H9 (cell line): Measurements from ENCODE around the gene IL6R. TPM values are rescaled to one million over a fixed set of nuclear protein-coding genes. Genes with fewer than 3 reads are reported as not detected.

ENCODE experiments used
- DNase-seq: peaks from one replicate; pipeline ENCODE4 v3.0.0-alpha.2; 2017
- H2AFZ ChIP-seq: one replicate; pipeline ENCODE4 v1.6.1; 2013; ENCODE audit warnings: mild to moderate bottlenecking, low read length, control low read depth, moderate library complexity
- H2AK5ac ChIP-seq: 2 replicates; pipeline ENCODE4 v1.6.1; 2013; ENCODE audit warnings: low read length, control low read depth, mixed read lengths; ENCODE audit not compliant: insufficient read length
- H2BK120ac ChIP-seq: one replicate; pipeline ENCODE4 v1.6.1; 2013; ENCODE audit warnings: low read depth, mild to moderate bottlenecking, low read length, control low read depth, inconsistent platforms; ENCODE audit not compliant: poor library complexity, severe bottlenecking
- H2BK12ac ChIP-seq: 2 replicates; pipeline ENCODE4 v1.6.1; 2013; ENCODE audit warnings: low read length, control low read depth, mixed read lengths, low read depth; ENCODE audit not compliant: insufficient read length
- H2BK15ac ChIP-seq: 2 replicates; pipeline ENCODE4 v1.6.1; 2013; ENCODE audit warnings: low read depth, low read length, control low read depth
- H2BK20ac ChIP-seq: one replicate; pipeline ENCODE4 v1.6.1; 2013; ENCODE audit warnings: low read depth, mild to moderate bottlenecking, low read length, control low read depth, inconsistent platforms; ENCODE audit not compliant: poor library complexity, severe bottlenecking
- H2BK5ac ChIP-seq: 2 replicates; pipeline ENCODE4 v1.6.1; 2013; ENCODE audit warnings: low read length, control low read depth, mixed read lengths; ENCODE audit not compliant: insufficient read length
- H3K14ac ChIP-seq: 2 replicates; pipeline ENCODE4 v1.6.1; 2013; ENCODE audit warnings: low read length, control low read depth; ENCODE audit not compliant: insufficient read depth
- H3K18ac ChIP-seq: 2 replicates; pipeline ENCODE4 v1.6.1; 2013; ENCODE audit warnings: low read depth, mild to moderate bottlenecking, mixed read lengths, low read length, control low read depth; ENCODE audit not compliant: insufficient read length
- H3K23ac ChIP-seq: 2 replicates; pipeline ENCODE4 v1.6.1; 2013; ENCODE audit warnings: low read length, control low read depth, mixed read lengths, low read depth; ENCODE audit not compliant: insufficient read length
- H3K23me2 ChIP-seq: 2 replicates; pipeline ENCODE4 v1.6.1; 2013; ENCODE audit warnings: low read depth, mild to moderate bottlenecking, mixed read lengths, low read length, control low read depth; ENCODE audit not compliant: insufficient read length, poor library complexity, severe bottlenecking
- H3K27ac ChIP-seq: 2 replicates; pipeline ENCODE4 v1.5.1; 2013; ENCODE audit warnings: low read length, control low read depth, mixed read lengths, low read depth; ENCODE audit not compliant: insufficient read length
- H3K27me3 ChIP-seq: 2 replicates; pipeline ENCODE4 v1.6.1; 2013; ENCODE audit warnings: low read length, control low read depth, inconsistent platforms; ENCODE audit not compliant: insufficient read depth
- H3K4ac ChIP-seq: 2 replicates; pipeline ENCODE4 v1.6.1; 2013; ENCODE audit warnings: low read depth, mild to moderate bottlenecking, control low read depth, inconsistent platforms, low read length, moderate library complexity
- H3K4me1 ChIP-seq: 2 replicates; pipeline ENCODE4 v1.6.1; 2013; ENCODE audit warnings: low read length, control low read depth, inconsistent platforms; ENCODE audit not compliant: insufficient read depth
- H3K4me2 ChIP-seq: 2 replicates; pipeline ENCODE4 v1.6.1; 2013; ENCODE audit warnings: low read length, control low read depth, mixed read lengths; ENCODE audit not compliant: insufficient read length, insufficient read depth
- H3K56ac ChIP-seq: 2 replicates; pipeline ENCODE4 v1.6.1; 2013; ENCODE audit warnings: low read depth, mild to moderate bottlenecking, mixed read lengths, low read length, control low read depth; ENCODE audit not compliant: insufficient read length
- H3K79me1 ChIP-seq: 2 replicates; pipeline ENCODE4 v1.6.1; 2013; ENCODE audit warnings: low read depth, mild to moderate bottlenecking, moderate library complexity, low read length, control low read depth, inconsistent platforms; ENCODE audit not compliant: insufficient read depth, poor library complexity, severe bottlenecking
- H3K79me2 ChIP-seq: 2 replicates; pipeline ENCODE4 v1.6.1; 2013; ENCODE audit warnings: low read length, control low read depth, inconsistent platforms; ENCODE audit not compliant: insufficient read depth
- H3K9ac ChIP-seq: 2 replicates; pipeline ENCODE4 v1.6.1; 2013; ENCODE audit warnings: low read length, control low read depth, mixed read lengths; ENCODE audit not compliant: insufficient read length; ENCODE audit errors: extremely low read depth
- H3K9me3 ChIP-seq: one replicate; pipeline ENCODE4 v1.6.1; 2013; ENCODE audit warnings: low read depth, low read length, inconsistent platforms; ENCODE audit not compliant: control insufficient read depth
- H3T11ph ChIP-seq: one replicate; pipeline ENCODE4 v1.6.1; 2013; ENCODE audit warnings: mild to moderate bottlenecking, low read length, control low read depth, inconsistent platforms
- H4K20me1 ChIP-seq: one replicate; pipeline ENCODE4 v1.6.1; 2013; ENCODE audit not compliant: control insufficient read depth, insufficient read length, insufficient read depth
- H4K5ac ChIP-seq: 2 replicates; pipeline ENCODE4 v1.6.1; 2013; ENCODE audit warnings: low read depth, mild to moderate bottlenecking, mixed read lengths, low read length, control low read depth; ENCODE audit not compliant: insufficient read length
- H4K8ac ChIP-seq: replicated peaks from 2 replicates; pipeline ENCODE4 v1.6.1; 2013; ENCODE audit warnings: low read length, control low read depth, mixed read lengths, low read depth; ENCODE audit not compliant: insufficient read length
- H4K91ac ChIP-seq: 2 replicates; pipeline ENCODE4 v1.6.1; 2013; ENCODE audit warnings: low read depth, mild to moderate bottlenecking, moderate library complexity, mixed read lengths, low read length, control low read depth; ENCODE audit not compliant: insufficient read length
- H3K27ac Mint-ChIP-seq, 3 experiments: 2 replicates in 2 of 3; 3 replicates in 1 of 3; pipeline ENCODE4 v1.8.0; 2020 to 2021; ENCODE audit warnings: mixed read lengths in 3 of 3, mild to moderate bottlenecking in 1 of 3, moderate library complexity in 1 of 3
- H3K27me3 Mint-ChIP-seq: 2 replicates; pipeline ENCODE4 v1.8.0; 2021; ENCODE audit warnings: low read depth, mild to moderate bottlenecking, moderate library complexity, mixed read lengths
- H3K36me3 Mint-ChIP-seq, 3 experiments: 2 replicates in 2 of 3; 3 replicates in 1 of 3; pipeline ENCODE4 v1.8.0; 2020 to 2021; ENCODE audit warnings: low read depth in 3 of 3, mixed read lengths in 3 of 3; ENCODE audit not compliant: insufficient read depth in 1 of 3
- H3K4me1 Mint-ChIP-seq, 2 experiments: 2 replicates each; pipeline ENCODE4 v1.8.0; 2020; ENCODE audit warnings: mixed read lengths in 2 of 2
- H3K4me3 Mint-ChIP-seq, 2 experiments: 2 replicates in 1 of 2; 3 replicates in 1 of 2; pipeline ENCODE4 v1.8.0; 2020 to 2021; ENCODE audit warnings: mild to moderate bottlenecking in 2 of 2, mixed read lengths in 2 of 2, moderate library complexity in 1 of 2
- H3K9me3 Mint-ChIP-seq, 2 experiments: 2 replicates in 1 of 2; 3 replicates in 1 of 2; pipeline ENCODE4 v1.8.0; 2020; ENCODE audit warnings: mild to moderate bottlenecking in 2 of 2, mixed read lengths in 2 of 2, moderate library complexity in 1 of 2
- WGBS: extraction: QIAGEN DNeasy Blood & Tissue Kit; methylation state at CpG from one replicate; pipeline ENCODE4 v1.1.7; 2013; ENCODE audit warnings: missing lambda C conversion rate, low lambda C conversion rate, mixed read lengths; ENCODE audit not compliant: insufficient read length; ENCODE audit errors: extremely low coverage; 5-methylcytosine and 5-hydroxymethylcytosine counted together
- total RNA-seq: library from RNA; stranded (reverse); gene quantifications from 2 replicates; pipeline ENCODE4 v1.2.1, GENCODE V29; 2021
- TF ChIP-seq, protein P1 (sequence below): fragments of 200-600 bp; sonication (generic); conservative IDR thresholded peaks from 3 replicates; pipeline ENCODE4 v1.8.0; 2021; ENCODE audit warnings: antibody characterized with exemption, mild to moderate bottlenecking

Gene IL6R
- total RNA-seq, 1 experiment from 2014 or later = 1.7 TPM

DNA sequence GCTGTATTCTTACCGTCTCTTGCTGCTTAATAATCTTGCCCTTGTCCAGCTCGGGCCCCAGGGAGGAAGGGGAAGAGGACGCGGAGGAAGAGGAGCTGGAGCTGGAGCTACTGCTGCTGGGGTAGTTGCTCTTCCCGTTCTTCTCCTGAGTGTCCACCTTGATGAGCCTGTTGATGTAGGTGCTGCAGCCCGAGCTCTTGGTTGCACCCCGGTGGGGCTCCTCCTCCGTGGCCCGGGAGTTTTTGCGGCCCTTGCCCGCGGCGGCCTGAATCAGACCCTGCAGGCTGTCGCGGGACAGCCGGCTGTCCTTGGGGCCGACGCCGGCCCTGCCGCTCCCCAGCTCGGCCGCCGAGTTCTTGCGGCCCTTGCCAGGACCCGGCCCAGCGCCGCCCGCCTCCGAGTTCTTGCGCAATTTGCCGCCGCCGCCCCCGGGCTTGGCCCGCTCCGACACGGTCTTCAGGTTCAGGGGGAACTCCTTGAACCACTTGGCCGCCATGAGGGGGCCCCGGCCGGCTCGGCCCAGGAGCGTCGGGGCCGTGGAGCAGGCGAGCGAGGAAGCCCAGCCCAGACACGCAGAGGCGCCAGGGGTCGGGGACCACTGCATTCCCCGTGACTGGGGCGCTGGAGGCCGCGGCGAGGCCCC is 96.4 kb downstream of the IL6R start:
- H3K9ac ChIP-seq = no peak overlapping the region

More for the DNA sequence above, 96.4 kb downstream of the IL6R start:
- H2BK120ac ChIP-seq = no peak overlapping the region
- H4K5ac ChIP-seq = no peak overlapping the region
- H2AK5ac ChIP-seq = no peak overlapping the region
- H4K20me1 ChIP-seq = no peaks in the 10 kb centered on the region
- peak; percentile 36 for DNase-seq
- no peak overlapping the region for H2BK12ac ChIP-seq
- peaks cover 42% of the 10 kb centered on the region for H3K27me3 ChIP-seq
- WGBS = no CpG with 5 or more reads among the region's 54 CpGs
- H3K27ac ChIP-seq = no peak overlapping the region
- Mint-ChIP-seq H3K4me3 (peak overlapping the region; percentile 55 to 74), H3K27me3 (peaks cover 80% of the 10 kb centered on the region), H3K27ac (no peak overlapping the region), H3K9me3 (peaks cover 7 to 11% of the 10 kb centered on the region in 2 experiments; a peak in 4 of 5 replicates), H3K4me1 (peaks cover 4 to 7% of the 10 kb centered on the region in 2 experiments), H3K36me3 (no peaks in the 10 kb centered on the region)
- no peak overlapping the region for H3T11ph ChIP-seq
- H3K14ac ChIP-seq = no peak overlapping the region
- no peak overlapping the region for H2BK15ac ChIP-seq
- H4K8ac ChIP-seq = no peak overlapping the region
- H3K4me1 ChIP-seq = no peaks in the 10 kb centered on the region
- no peak overlapping the region for H3K18ac ChIP-seq
- H2BK20ac ChIP-seq = no peak overlapping the region
- no peak overlapping the region for H4K91ac ChIP-seq
- no peaks in the 10 kb centered on the region for H3K79me1 ChIP-seq
- H3K56ac ChIP-seq = no peak overlapping the region
- H2AFZ ChIP-seq = no peak overlapping the region
- H3K4ac ChIP-seq = no peak overlapping the region
- H3K4me2 ChIP-seq = peak overlapping the region; percentile 37
- no peak overlapping the region for H3K23ac ChIP-seq
- no peaks in the 10 kb centered on the region for H3K9me3 ChIP-seq
- H2BK5ac ChIP-seq = no peak overlapping the region
- H3K79me2 ChIP-seq = no peaks in the 10 kb centered on the region
- TF ChIP-seq, protein P1, sequence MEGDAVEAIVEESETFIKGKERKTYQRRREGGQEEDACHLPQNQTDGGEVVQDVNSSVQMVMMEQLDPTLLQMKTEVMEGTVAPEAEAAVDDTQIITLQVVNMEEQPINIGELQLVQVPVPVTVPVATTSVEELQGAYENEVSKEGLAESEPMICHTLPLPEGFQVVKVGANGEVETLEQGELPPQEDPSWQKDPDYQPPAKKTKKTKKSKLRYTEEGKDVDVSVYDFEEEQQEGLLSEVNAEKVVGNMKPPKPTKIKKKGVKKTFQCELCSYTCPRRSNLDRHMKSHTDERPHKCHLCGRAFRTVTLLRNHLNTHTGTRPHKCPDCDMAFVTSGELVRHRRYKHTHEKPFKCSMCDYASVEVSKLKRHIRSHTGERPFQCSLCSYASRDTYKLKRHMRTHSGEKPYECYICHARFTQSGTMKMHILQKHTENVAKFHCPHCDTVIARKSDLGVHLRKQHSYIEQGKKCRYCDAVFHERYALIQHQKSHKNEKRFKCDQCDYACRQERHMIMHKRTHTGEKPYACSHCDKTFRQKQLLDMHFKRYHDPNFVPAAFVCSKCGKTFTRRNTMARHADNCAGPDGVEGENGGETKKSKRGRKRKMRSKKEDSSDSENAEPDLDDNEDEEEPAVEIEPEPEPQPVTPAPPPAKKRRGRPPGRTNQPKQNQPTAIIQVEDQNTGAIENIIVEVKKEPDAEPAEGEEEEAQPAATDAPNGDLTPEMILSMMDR = no peak
- H3K23me2 ChIP-seq = peaks cover 3% of the 10 kb centered on the region
